Islet precursor cell (in vitro differentiated cells): Measurements from ENCODE around the gene NDUFS2.
A peak's percentile ranks its signal among the peaks of the same experiment; 100 is the strongest.

Experiments used
- DNase-seq: peaks from one replicate; pipeline ENCODE4 v3.0.0-alpha.2; 2018

NDUFS2 gene

GRCh38 chr1:161201836-161202712 is at the start of gene NDUFS2:
Gene NDUFS2, plus strand, starts transcription at chr1:161202367. Its CDS starts 19 bp downstream, at chr1:161202386.
- peak; percentile 99 for DNase-seq

- no peak for DNase-seq
Observed at GRCh38 chr1:161153176-161153575, 49.0 kb upstream of the NDUFS2 start.

DNA sequence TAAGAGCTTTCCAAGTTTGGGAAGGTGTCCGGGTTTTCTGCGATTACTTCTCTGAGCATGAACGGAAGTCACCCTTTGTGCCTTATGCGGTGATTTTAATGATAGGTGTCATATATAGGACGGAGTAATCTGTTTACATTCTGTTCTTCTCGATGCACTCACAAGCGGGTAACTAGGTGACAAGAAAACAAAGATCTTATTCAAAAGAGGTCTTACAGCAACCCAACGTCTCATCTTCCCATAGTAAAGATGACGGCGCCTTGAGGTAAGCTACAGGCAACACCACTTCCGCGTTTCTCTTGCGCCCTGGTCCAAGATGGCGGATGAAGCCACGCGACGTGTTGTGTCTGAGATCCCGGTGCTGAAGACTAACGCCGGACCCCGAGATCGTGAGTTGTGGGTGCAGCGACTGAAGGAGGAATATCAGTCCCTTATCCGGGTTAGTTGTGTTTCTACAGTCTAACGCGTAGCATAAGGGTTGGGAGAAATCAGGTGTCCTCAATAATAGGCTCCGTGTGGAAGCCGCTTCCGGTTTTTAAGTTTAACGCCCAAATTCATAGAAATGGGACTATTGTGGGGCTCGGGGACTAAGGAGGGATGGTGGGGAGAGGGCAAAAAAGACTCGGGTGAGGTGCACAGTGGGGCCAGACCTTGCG is 48.4 kb upstream of the NDUFS2 start, which contains the start of gene UFC1:
Gene UFC1 (plus strand): TSS at position 297 of the 656 bp plus-strand sequence. CDS start 20 bp downstream, at position 317.
- peak; percentile 90 for DNase-seq

- DNase-seq = no peak
Observed at GRCh38 chr1:161157867-161158266, 44.3 kb upstream of the NDUFS2 start.

GRCh38 chr1:161158316-161159010 is 43.7 kb upstream of the NDUFS2 start:
- DNase-seq = no peak

DNA sequence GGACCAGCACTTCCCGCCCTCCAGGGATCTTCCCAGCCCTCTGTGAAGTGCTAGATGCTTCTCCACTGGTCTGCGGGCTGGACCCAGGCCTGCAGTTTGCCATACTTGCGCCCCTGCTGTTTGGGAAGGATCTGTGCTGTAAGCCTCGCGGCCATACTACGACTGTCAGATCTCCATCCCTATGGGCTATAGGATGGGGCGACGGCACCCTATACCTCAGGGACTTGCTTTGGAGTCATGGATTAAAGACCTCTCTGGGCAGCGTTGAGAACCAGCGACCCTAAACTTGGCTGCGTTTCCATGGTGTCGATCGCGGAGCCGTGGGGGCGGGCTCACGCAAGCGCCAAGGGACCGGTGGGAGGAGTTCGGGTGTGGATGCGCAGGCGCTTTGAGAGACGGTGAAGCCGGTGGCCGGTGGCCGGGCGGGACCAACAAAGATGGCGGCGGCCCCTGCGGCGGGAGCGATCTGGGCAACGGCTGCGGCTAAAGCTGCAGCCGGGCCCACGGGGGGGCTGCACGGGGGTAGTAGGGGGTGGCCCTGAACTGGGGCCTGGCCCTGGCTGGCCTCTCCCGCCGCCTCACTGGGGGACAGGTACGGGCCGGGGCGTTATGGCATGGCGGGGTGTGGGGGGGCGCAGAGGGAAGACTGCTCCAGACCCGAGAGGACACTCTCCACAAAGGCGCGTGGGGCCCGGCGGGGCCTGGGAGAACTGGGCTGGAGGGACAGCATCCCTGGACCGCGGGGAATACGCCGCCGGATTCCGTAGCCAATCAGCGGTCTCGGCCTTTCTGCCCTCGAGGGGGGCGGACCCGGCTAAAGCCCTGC is 42.9 kb upstream of the NDUFS2 start, which contains the start of gene USP21:
Gene USP21 (plus strand): TSS at position 414 of the 826 bp plus-strand sequence. CDS start 1,141 bp downstream, outside the sequence.
- peak; percentile 95 for DNase-seq

GRCh38 chr1:161159913-161160243 is 42.3 kb upstream of the NDUFS2 start:
- DNase-seq = no peak

DNA sequence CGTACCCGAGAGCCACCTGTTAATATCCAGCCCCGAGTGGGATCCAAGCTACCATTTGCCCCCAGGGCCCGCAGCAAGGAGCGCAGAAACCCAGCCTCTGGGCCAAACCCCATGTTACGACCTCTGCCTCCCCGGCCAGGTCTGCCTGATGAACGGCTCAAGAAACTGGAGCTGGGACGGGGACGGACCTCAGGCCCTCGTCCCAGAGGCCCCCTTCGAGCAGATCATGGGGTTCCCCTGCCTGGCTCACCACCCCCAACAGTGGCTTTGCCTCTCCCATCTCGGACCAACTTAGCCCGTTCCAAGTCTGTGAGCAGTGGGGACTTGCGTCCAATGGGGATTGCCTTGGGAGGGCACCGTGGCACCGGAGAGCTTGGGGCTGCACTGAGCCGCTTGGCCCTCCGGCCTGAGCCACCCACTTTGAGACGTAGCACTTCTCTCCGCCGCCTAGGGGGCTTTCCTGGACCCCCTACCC is 41.5 kb upstream of the NDUFS2 start:
- DNase-seq = peak; percentile 44

DNA sequence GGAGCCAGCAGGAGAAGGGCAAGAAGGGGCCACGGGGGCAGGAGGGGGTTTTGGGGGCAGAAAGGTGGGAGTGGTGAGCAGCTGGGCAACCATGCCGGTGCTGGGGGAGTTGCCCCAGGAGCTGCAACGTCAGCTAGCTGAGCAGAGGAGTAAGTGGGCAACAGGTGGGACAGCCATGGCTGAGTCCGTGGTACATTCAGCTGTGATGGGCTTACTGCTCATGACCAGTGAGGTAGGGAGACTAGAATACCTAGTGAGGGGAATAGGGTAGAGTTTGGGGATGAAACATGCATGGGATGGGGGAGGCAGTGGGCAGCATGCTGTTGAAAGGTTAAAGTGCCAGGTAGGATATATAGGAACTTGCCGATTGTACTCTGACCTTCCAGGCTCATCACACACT is 40.5 kb upstream of the NDUFS2 start:
- DNase-seq = peak; percentile 44

- no peak for DNase-seq
Observed at GRCh38 chr1:161162052-161162451, 40.1 kb upstream of the NDUFS2 start.

GRCh38 chr1:161162806-161163205 is 39.4 kb upstream of the NDUFS2 start:
- DNase-seq = no peak

DNA sequence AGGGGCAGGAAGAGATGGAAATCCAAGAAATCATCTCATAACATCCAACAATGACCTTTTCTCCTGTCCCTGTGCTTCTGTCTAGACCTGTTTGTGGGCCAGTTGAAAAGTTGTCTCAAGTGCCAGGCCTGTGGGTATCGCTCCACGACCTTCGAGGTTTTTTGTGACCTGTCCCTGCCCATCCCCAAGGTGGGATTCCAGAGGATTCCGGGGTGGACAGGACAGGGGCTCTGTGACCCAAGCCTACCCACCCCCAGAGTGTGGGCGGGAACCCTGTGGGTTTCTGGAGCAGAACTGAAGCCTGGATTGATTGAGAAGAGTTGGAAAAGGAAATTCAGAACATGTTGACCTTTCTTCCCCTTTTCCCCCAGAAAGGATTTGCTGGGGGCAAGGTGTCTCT is 38.4 kb upstream of the NDUFS2 start:
- DNase-seq = no peak

DNA sequence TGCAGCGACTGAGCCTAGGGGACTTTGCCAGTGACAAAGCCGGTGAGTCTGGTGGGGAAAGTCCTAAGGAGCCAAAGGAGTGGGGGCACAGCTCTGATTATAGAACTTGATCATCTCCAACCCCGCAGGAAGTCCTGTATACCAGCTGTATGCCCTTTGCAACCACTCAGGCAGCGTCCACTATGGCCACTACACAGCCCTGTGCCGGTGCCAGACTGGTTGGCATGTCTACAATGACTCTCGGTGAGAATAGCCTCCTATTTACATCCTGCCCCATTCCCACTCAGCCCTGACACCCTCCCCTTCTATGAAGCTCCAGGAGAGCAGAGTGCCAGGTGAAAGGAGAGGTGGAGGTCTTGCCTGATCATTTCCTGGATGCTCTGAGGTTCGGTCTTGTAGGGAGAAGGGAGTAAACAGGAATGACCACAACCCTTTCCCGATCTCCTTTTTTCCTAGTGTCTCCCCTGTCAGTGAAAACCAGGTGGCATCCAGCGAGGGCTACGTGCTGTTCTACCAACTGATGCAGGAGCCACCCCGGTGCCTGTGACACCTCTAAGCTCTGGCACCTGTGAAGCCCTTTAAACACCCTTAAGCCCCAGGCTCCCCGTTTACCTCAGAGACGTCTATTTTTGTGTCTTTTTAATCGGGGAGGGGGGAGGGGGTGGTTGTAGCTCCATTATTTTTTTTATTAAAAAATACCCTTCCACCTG is 37.1 kb upstream of the NDUFS2 start:
- no peak for DNase-seq

GRCh38 chr1:161165742-161166668 is 36.2 kb upstream of the NDUFS2 start, which contains the start of gene PPOX:
Gene PPOX, plus strand, starts transcription at chr1:161166426. Its CDS starts 422 bp downstream, at chr1:161166848.
- peak; percentile 99 for DNase-seq

DNA sequence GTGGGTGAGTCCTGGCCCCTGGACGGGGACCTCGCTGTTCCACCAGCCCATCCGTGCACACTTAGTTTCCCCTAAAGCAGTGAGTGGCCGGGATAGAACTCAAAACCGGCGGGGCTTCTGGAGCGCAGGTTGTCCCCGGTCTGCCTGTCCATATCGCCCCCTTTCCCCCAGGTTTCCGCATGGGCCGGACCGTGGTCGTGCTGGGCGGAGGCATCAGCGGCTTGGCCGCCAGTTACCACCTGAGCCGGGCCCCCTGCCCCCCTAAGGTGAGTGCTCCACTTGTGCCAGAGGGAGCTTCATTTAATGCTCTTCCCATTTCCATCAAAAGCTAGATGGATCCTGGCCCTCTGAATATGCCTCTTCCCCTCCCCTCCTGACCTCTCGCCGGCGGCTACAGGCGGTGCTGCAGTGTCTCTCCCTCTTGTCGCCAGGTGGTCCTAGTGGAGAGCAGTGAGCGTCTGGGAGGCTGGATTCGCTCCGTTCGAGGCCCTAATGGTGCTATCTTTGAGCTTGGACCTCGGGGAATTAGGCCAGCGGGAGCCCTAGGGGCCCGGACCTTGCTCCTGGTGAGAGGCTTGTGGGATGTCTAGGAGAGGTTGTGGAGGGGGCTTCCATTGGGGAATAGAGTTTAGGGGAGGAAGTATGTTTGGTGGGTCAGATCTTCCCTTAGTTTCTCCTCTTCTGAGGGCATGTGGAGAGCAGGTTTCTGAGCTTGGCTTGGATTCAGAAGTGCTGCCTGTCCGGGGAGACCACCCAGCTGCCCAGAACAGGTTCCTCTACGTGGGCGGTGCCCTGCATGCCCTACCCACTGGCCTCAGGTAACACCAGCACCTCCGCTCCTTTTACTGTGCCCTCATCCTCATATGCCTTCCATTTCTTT is 35.3 kb upstream of the NDUFS2 start:
- DNase-seq = peak; percentile 77

GRCh38 chr1:161168906-161169305 is 33.3 kb upstream of the NDUFS2 start:
- DNase-seq = no peak

DNA sequence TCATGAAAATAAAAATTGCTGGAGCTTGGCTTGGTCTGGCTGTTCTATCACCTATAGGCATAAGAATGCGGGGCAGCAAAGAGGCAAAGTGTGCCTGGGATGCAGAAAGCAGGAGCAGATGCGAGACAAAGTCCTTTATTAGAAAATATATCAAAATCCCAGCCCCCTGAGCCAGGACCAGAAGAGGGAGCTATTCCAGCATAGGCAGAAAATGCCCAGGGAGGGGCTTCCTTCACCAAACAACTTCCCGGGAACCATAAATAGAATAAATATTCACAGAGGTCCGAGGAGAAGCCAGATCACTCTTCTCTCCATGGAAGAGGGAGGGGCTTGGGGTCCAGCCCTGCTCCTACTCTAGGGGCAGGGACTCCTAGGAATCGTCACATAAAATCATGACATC is 31.0 kb upstream of the NDUFS2 start:
- no peak for DNase-seq

DNA sequence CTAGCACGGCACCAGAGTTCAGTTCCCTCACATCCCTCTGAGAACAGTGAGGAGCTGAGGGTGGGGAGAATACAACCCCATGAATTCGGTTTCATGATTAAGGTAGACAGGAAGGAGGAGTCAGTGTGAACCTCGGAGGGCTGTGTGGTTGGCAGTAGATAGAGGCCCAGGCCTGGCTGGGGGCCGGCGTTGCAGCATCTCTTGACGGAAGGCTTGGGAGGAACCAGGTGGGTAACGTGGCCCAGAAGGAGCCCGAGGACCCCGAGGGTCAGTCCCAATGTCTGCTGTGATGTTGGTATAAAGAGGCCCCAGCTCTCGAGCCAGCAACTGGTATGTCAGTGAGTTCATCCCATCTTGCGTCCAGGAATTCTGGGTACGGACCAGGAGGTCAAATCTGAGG is 30.5 kb upstream of the NDUFS2 start:
- no peak for DNase-seq

GRCh38 chr1:161172349-161172748 is 29.8 kb upstream of the NDUFS2 start:
- DNase-seq = no peak
